SJCRH30 (cell line): ENCODE measurements around the gene VAT1L. TPM values are rescaled to one million over a fixed set of nuclear protein-coding genes. Genes with fewer than 3 reads are reported as not detected.

ENCODE experiments used
- DNase-seq, 2 experiments: peaks; one replicate each; pipeline ENCODE4 v3.0.0-alpha.2; 2015 to 2020
- H3K27ac ChIP-seq: fragments of 250-450 bp; sonication (Bioruptor Pico); 2 replicates; pipeline ENCODE4 v1.5.1; 2020; ENCODE audit warnings: mild to moderate bottlenecking, moderate library complexity
- H3K27me3 ChIP-seq: fragments of 250-450 bp; sonication (Bioruptor Pico); 2 replicates; pipeline ENCODE4 v1.5.1; 2020; ENCODE audit warnings: mild to moderate bottlenecking, moderate library complexity
- H3K36me3 ChIP-seq: fragments of 250-450 bp; sonication (Bioruptor Pico); 2 replicates; pipeline ENCODE4 v1.5.1; 2020; ENCODE audit warnings: mild to moderate bottlenecking, moderate library complexity
- H3K4me1 ChIP-seq: fragments of 250-450 bp; sonication (Bioruptor Pico); 2 replicates; pipeline ENCODE4 v1.5.1; 2020; ENCODE audit warnings: mild to moderate bottlenecking, moderate library complexity
- H3K4me3 ChIP-seq: fragments of 250-450 bp; sonication (Bioruptor Pico); 2 replicates; pipeline ENCODE4 v1.5.1; 2020; ENCODE audit warnings: mild to moderate bottlenecking, moderate library complexity
- H3K9me3 ChIP-seq: fragments of 250-450 bp; sonication (Bioruptor Pico); replicated peaks from 2 replicates; pipeline ENCODE4 v1.5.1; 2020; ENCODE audit warnings: mild to moderate bottlenecking, moderate library complexity
- total RNA-seq: library from RNA; depleted of rRNA; stranded (reverse); fragments of >200 nt; shearing (Covaris generic); gene quantifications from 2 replicates; pipeline ENCODE4 v1.2.3, GENCODE V29; 2014

Gene VAT1L
- total RNA-seq, 1 experiment from 2014 or later, result not detected

- Histone ChIP-seq H3K4me3 (no peak overlapping the region), H3K36me3 (no peaks in the 10 kb centered on the region), H3K9me3 (no peaks in the 10 kb centered on the region), H3K27ac (no peak overlapping the region), H3K4me1 (no peaks in the 10 kb centered on the region), H3K27me3 (no peaks in the 10 kb centered on the region)
- no peak for DNase-seq
These were observed 48.4 kb downstream of the VAT1L start for GRCh38 chr16:77836801-77837200.

- Histone ChIP-seq H3K4me3 (no peak overlapping the region), H3K27ac (no peak overlapping the region), H3K36me3 (no peaks in the 10 kb centered on the region), H3K4me1 (no peaks in the 10 kb centered on the region), H3K27me3 (no peaks in the 10 kb centered on the region), H3K9me3 (no peaks in the 10 kb centered on the region)
- DNase-seq, result no peak
These were observed 50.4 kb downstream of the VAT1L start for GRCh38 chr16:77838597-77839255.

- Histone ChIP-seq H3K27ac (no peak overlapping the region), H3K36me3 (no peaks in the 10 kb centered on the region), H3K4me1 (no peaks in the 10 kb centered on the region), H3K27me3 (no peaks in the 10 kb centered on the region), H3K9me3 (no peaks in the 10 kb centered on the region), H3K4me3 (no peak overlapping the region)
- DNase-seq, result no peak
These were observed 51.7 kb downstream of the VAT1L start for GRCh38 chr16:77840093-77840492.

GRCh38 chr16:77840673-77841501 is 52.5 kb downstream of the VAT1L start:
- H3K36me3 ChIP-seq, result no peaks in the 10 kb centered on the region

GRCh38 chr16:77841502-77841763 is 53.1 kb downstream of the VAT1L start:
- Histone ChIP-seq H3K4me1 (no peaks in the 10 kb centered on the region), H3K4me3 (no peak overlapping the region), H3K9me3 (no peaks in the 10 kb centered on the region), H3K36me3 (no peaks in the 10 kb centered on the region), H3K27me3 (no peaks in the 10 kb centered on the region), H3K27ac (no peak overlapping the region)
- DNase-seq, result no peak

More at GRCh38 chr16:77840673-77841501, 52.5 kb downstream of the VAT1L start:
- Histone ChIP-seq H3K4me3 (no peak overlapping the region), H3K27me3 (no peaks in the 10 kb centered on the region), H3K4me1 (no peaks in the 10 kb centered on the region), H3K27ac (no peak overlapping the region), H3K9me3 (no peaks in the 10 kb centered on the region)
- no peak for DNase-seq

- no peaks in the 10 kb centered on the region for H3K36me3 ChIP-seq
- no peak overlapping the region for H3K27ac ChIP-seq
- no peaks in the 10 kb centered on the region for H3K27me3 ChIP-seq
- DNase-seq, result no peak
- H3K4me3 ChIP-seq, result no peak overlapping the region
- no peaks in the 10 kb centered on the region for H3K9me3 ChIP-seq
- H3K4me1 ChIP-seq, result no peaks in the 10 kb centered on the region
These were observed 54.1 kb downstream of the VAT1L start for GRCh38 chr16:77842468-77842867.

GRCh38 chr16:77843405-77843804 is 55.0 kb downstream of the VAT1L start:
- DNase-seq, result no peak
- no peaks in the 10 kb centered on the region for H3K9me3 ChIP-seq
- H3K4me3 ChIP-seq, result no peak overlapping the region
- no peaks in the 10 kb centered on the region for H3K27me3 ChIP-seq
- no peaks in the 10 kb centered on the region for H3K36me3 ChIP-seq
- H3K4me1 ChIP-seq, result no peaks in the 10 kb centered on the region
- H3K27ac ChIP-seq, result no peak overlapping the region

GRCh38 chr16:77844801-77845200 is 56.4 kb downstream of the VAT1L start:
- Histone ChIP-seq H3K27me3 (no peaks in the 10 kb centered on the region), H3K4me1 (no peaks in the 10 kb centered on the region), H3K9me3 (no peaks in the 10 kb centered on the region), H3K27ac (no peak overlapping the region), H3K4me3 (no peak overlapping the region), H3K36me3 (no peaks in the 10 kb centered on the region)
- no peak for DNase-seq

- Histone ChIP-seq H3K9me3 (no peaks in the 10 kb centered on the region), H3K27ac (no peak overlapping the region), H3K27me3 (no peaks in the 10 kb centered on the region), H3K4me1 (no peaks in the 10 kb centered on the region), H3K4me3 (no peak overlapping the region), H3K36me3 (no peaks in the 10 kb centered on the region)
- no peak for DNase-seq
These were observed 61.4 kb downstream of the VAT1L start for GRCh38 chr16:77849646-77850258.

GRCh38 chr16:77850636-77851333 is 62.4 kb downstream of the VAT1L start:
- Histone ChIP-seq H3K4me3 (no peak overlapping the region), H3K36me3 (no peaks in the 10 kb centered on the region), H3K27me3 (no peaks in the 10 kb centered on the region), H3K4me1 (no peaks in the 10 kb centered on the region), H3K27ac (no peak overlapping the region), H3K9me3 (no peaks in the 10 kb centered on the region)
- no peak for DNase-seq

- Histone ChIP-seq H3K27ac (no peak overlapping the region), H3K9me3 (no peaks in the 10 kb centered on the region), H3K4me1 (no peaks in the 10 kb centered on the region), H3K36me3 (no peaks in the 10 kb centered on the region), H3K4me3 (no peak overlapping the region), H3K27me3 (no peaks in the 10 kb centered on the region)
- no peak for DNase-seq
These were observed 64.8 kb downstream of the VAT1L start for GRCh38 chr16:77853161-77853560.

GRCh38 chr16:77856438-77857160 is 68.2 kb downstream of the VAT1L start:
- Histone ChIP-seq H3K27me3 (no peaks in the 10 kb centered on the region), H3K36me3 (no peaks in the 10 kb centered on the region), H3K4me1 (no peaks in the 10 kb centered on the region), H3K4me3 (no peak overlapping the region), H3K27ac (no peak overlapping the region), H3K9me3 (no peaks in the 10 kb centered on the region)
- no peak for DNase-seq

GRCh38 chr16:77858060-77858459 is 69.7 kb downstream of the VAT1L start:
- no peaks in the 10 kb centered on the region for H3K4me1 ChIP-seq
- no peak overlapping the region for H3K4me3 ChIP-seq
- no peaks in the 10 kb centered on the region for H3K36me3 ChIP-seq
- DNase-seq, result no peak
- no peaks in the 10 kb centered on the region for H3K27me3 ChIP-seq
- no peaks in the 10 kb centered on the region for H3K9me3 ChIP-seq
- no peak overlapping the region for H3K27ac ChIP-seq

- Histone ChIP-seq H3K9me3 (no peaks in the 10 kb centered on the region), H3K4me3 (no peak overlapping the region), H3K27ac (no peak overlapping the region), H3K4me1 (no peaks in the 10 kb centered on the region), H3K27me3 (no peaks in the 10 kb centered on the region), H3K36me3 (no peaks in the 10 kb centered on the region)
- DNase-seq, result no peak
These were observed 71.3 kb downstream of the VAT1L start for GRCh38 chr16:77859493-77860232.
